Upper lobe of left lung (tissue), 6 donors: ENCODE results near the gene GPC4. TPM values are rescaled to one million over a fixed set of nuclear protein-coding genes. Genes with fewer than 3 reads are reported as not detected.

Experiments used
- ATAC-seq, 2 donors: fragments of 200-7000 bp; cut with Tn5 transposase; one replicate each; pipeline ENCODE4 v1.9.1; 2022; ENCODE audit warnings: mild to moderate bottlenecking in 2 of 2, moderate library complexity in 2 of 2; ENCODE audit not compliant: low FRiP score in 2 of 2
- DNase-seq, 2 donors: peaks; one replicate each; pipeline ENCODE4 v3.0.0-alpha.2; 2019 to 2020
- H3K27ac ChIP-seq, 4 donors: fragments of 200-600 bp; sonication (generic); one replicate each; pipeline ENCODE4 v1.5.1; 2016 to 2019
- H3K27me3 ChIP-seq, 4 donors: fragments of 200-600 bp; sonication (generic); one replicate each; pipeline ENCODE4 v1.5.1; 2017 to 2019
- H3K36me3 ChIP-seq, 4 donors: fragments of 200-600 bp; sonication (generic); one replicate each; pipeline ENCODE4 v1.5.1; 2016 to 2019
- H3K4me1 ChIP-seq, 4 donors: fragments of 200-600 bp; sonication (generic); one replicate each; pipeline ENCODE4 v1.5.1; 2018 to 2019
- H3K4me3 ChIP-seq, 4 donors: fragments of 200-600 bp; sonication (generic); one replicate each; pipeline ENCODE4 v1.5.1; 2017 to 2019; ENCODE audit warnings: mild to moderate bottlenecking in 2 of 4, moderate library complexity in 1 of 4
- H3K9me3 ChIP-seq, 4 donors: fragments of 200-600 bp; sonication (generic); one replicate each; pipeline ENCODE4 v1.5.1; 2018 to 2019
- EP300 ChIP-seq, 4 donors: sonication (generic); formaldehyde crosslinking; IDR thresholded peaks; one replicate each; pipeline ENCODE4 v1.5.1; 2017; ENCODE audit warnings: antibody characterized with exemption in 4 of 4, control low read depth in 2 of 4
- POLR2A ChIP-seq, 4 donors: fragments of 450-650 bp; IDR thresholded peaks; one replicate each; pipeline ENCODE4 v1.5.1; 2016 to 2017; ENCODE audit warnings: antibody characterized with exemption in 4 of 4, mild to moderate bottlenecking in 2 of 4
- POLR2AphosphoS5 ChIP-seq, 2 donors: sonication (generic); formaldehyde crosslinking; IDR thresholded peaks; one replicate each; pipeline ENCODE4 v1.5.1; 2017; ENCODE audit warnings: antibody characterized with exemption in 2 of 2
- WGBS, 2 donors: methylation state at CpG; one replicate each; pipeline ENCODE4 v1.1.5; 2017 to 2018; 5-methylcytosine and 5-hydroxymethylcytosine counted together
- total RNA-seq, 6 donors: library from RNA; depleted of rRNA in 4 of 6; stranded (reverse); fragments of >200 nt in 4 of 6; gene quantifications; one replicate each; pipeline versions ENCODE4 v1.1.0 to v1.2.1, GENCODE V29; 2016 to 2021
- TF ChIP-seq, protein P1 (sequence below), 6 experiments: fragments of 450-650 bp in 4 of 6; fragments of 200-600 bp in 2 of 6; sonication (generic) in 2 of 6; IDR thresholded peaks; one replicate each; pipeline ENCODE4 v1.5.1; 2016 to 2019; ENCODE audit warnings: antibody characterized with exemption in 6 of 6
- donor health status: DM: no; HTN: no; CAD: no; lungs with moderate emphysema.
- donor health status: DM: no; HTN: yes; CAD: no; lungs with severe emphysema.

Gene GPC4
- total RNA-seq, 6 donors from 2014 or later, result 18.5 to 59.2 (median 32.6) TPM

DNA sequence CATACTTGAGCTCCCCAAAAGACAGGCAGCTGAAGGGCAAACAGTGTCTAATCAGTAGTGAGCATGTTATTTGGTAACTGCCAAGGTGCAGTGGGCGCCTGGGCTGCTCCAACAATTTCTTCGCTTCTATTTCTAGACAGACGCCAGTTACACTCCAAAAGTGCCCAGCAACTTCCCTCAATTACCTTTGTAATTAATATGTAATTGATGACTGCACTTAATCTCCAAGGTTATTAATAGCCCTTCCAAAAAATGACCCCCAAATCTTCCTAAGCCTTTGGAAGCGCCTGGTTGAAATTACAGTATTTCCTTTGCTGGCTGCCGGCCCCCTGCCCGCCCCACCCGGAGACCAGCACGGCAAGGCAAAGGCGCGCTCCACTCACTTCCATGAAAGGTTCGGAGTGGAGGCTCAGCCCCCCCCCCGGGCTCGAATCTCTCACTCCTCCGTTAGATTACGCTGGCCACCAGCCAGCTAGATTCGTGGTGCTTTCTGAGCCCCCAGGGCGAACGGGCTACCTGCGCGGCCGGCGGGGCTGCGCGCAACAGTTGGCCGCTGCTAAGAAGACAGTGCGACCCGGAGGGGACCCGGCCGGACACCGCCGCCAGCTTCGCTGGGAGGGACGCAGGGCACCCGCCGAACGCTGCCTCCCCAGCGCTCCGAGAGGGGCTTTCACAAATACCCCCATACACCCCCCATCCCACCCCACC is 1.9 kb downstream of the GPC4 start:
- Histone ChIP-seq H3K27me3 (peaks cover 0 to 19% (median 0%) of the 10 kb centered on the region in 4 donors), H3K9me3 (peaks cover 0 to 7% (median 0%) of the 10 kb centered on the region in 4 donors), H3K36me3 (no peaks in the 10 kb centered on the region), H3K4me3 (peak overlapping the region in 3 of 4 donors; percentile 51 to 60 (median 59)), H3K27ac (peak overlapping the region in 2 of 4 donors; percentile 58 to 81), H3K4me1 (peaks cover 0 to 8% (median 0%) of the 10 kb centered on the region in 4 donors)
- 13 to 36% methylated on average over 4 to 36 of the region's 38 CpGs for WGBS, 2 donors
- TF ChIP-seq POLR2A (IDR thresholded peaks at IDR 0.05) (no peak), POLR2AphosphoS5 (IDR thresholded peaks at IDR 0.05) (no peak), EP300 (IDR thresholded peaks at IDR 0.05) (no peak)
- TF ChIP-seq, protein P1, sequence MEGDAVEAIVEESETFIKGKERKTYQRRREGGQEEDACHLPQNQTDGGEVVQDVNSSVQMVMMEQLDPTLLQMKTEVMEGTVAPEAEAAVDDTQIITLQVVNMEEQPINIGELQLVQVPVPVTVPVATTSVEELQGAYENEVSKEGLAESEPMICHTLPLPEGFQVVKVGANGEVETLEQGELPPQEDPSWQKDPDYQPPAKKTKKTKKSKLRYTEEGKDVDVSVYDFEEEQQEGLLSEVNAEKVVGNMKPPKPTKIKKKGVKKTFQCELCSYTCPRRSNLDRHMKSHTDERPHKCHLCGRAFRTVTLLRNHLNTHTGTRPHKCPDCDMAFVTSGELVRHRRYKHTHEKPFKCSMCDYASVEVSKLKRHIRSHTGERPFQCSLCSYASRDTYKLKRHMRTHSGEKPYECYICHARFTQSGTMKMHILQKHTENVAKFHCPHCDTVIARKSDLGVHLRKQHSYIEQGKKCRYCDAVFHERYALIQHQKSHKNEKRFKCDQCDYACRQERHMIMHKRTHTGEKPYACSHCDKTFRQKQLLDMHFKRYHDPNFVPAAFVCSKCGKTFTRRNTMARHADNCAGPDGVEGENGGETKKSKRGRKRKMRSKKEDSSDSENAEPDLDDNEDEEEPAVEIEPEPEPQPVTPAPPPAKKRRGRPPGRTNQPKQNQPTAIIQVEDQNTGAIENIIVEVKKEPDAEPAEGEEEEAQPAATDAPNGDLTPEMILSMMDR (IDR thresholded peaks at IDR 0.05), result no peak
- DNase-seq, result peak in 1 of 2 donors; percentile 69
- no peak for ATAC-seq

- ATAC-seq, result no peak
- H3K4me3 ChIP-seq, result peak overlapping the region in 2 of 4 donors; percentile 59 to 60
Measured at GRCh38 chrX:133412665-133413064, 2.6 kb downstream of the GPC4 start.

DNA sequence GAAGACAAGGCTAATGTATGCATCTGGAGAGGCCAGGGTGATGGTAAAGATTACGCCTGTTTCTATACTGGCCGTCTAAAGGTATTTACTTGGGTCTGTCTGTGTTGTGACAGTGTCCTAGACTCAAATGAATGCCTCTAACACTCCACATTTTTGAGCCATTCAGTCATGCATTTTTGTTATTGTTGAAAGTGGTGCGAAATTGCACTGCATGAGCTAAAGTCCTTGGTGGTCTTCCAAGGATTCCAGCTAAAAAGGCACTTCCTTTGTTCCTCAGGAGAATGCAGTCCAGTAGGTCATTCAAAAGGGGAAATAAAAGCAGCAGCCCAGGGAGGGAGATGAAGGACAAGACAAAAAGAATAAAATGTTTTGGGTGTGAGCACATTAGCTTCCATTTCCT is 3.0 kb downstream of the GPC4 start:
- ATAC-seq, result no peak
- DNase-seq, result no peak
- H3K27me3 ChIP-seq, result peaks cover 0 to 19% (median 0%) of the 10 kb centered on the region in 4 donors
- H3K36me3 ChIP-seq, result no peaks in the 10 kb centered on the region
- TF ChIP-seq EP300 (IDR thresholded peaks at IDR 0.05) (no peak), POLR2AphosphoS5 (IDR thresholded peaks at IDR 0.05) (no peak), POLR2A (IDR thresholded peaks at IDR 0.05) (no peak)
- TF ChIP-seq, protein P1 (IDR thresholded peaks at IDR 0.05), result no peak
- no peak overlapping the region for H3K27ac ChIP-seq
- H3K4me3 ChIP-seq, result peak overlapping the region in 2 of 4 donors; percentile 59 to 60
- H3K4me1 ChIP-seq, result peaks cover 0 to 8% (median 0%) of the 10 kb centered on the region in 4 donors
- peaks cover 0 to 7% (median 0%) of the 10 kb centered on the region in 4 donors for H3K9me3 ChIP-seq
- WGBS, 2 donors, result 27 to 54% methylated on average over 1 to 3 of the region's 3 CpGs

More at GRCh38 chrX:133412665-133413064, 2.6 kb downstream of the GPC4 start:
- 38 to 55% methylated on average over 1 to 5 of the region's 5 CpGs for WGBS, 2 donors
- Histone ChIP-seq H3K4me1 (peaks cover 0 to 8% (median 0%) of the 10 kb centered on the region in 4 donors), H3K27me3 (peaks cover 0 to 19% (median 0%) of the 10 kb centered on the region in 4 donors), H3K9me3 (peaks cover 0 to 7% (median 0%) of the 10 kb centered on the region in 4 donors), H3K36me3 (no peaks in the 10 kb centered on the region), H3K27ac (no peak overlapping the region)
- TF ChIP-seq EP300 (IDR thresholded peaks at IDR 0.05) (no peak), POLR2AphosphoS5 (IDR thresholded peaks at IDR 0.05) (no peak), POLR2A (IDR thresholded peaks at IDR 0.05) (no peak)
- TF ChIP-seq, protein P1 (IDR thresholded peaks at IDR 0.05), result no peak
- DNase-seq, result no peak

GRCh38 chrX:133410550-133410949 is 4.7 kb downstream of the GPC4 start:
- DNase-seq (no peak), ATAC-seq (no peak)
- H3K9me3 ChIP-seq, result peaks cover 0 to 7% (median 0%) of the 10 kb centered on the region in 4 donors
- TF ChIP-seq POLR2AphosphoS5 (IDR thresholded peaks at IDR 0.05), result no peak
- TF ChIP-seq POLR2A (IDR thresholded peaks at IDR 0.05), result no peak
- no peak for TF ChIP-seq EP300 (IDR thresholded peaks at IDR 0.05)
- TF ChIP-seq, protein P1 (IDR thresholded peaks at IDR 0.05), result no peak
- H3K4me1 ChIP-seq, result peaks cover 0 to 8% (median 0%) of the 10 kb centered on the region in 4 donors
- no peak overlapping the region for H3K4me3 ChIP-seq
- no peak overlapping the region for H3K27ac ChIP-seq
- H3K36me3 ChIP-seq, result no peaks in the 10 kb centered on the region
- H3K27me3 ChIP-seq, result peaks cover 0 to 17% (median 0%) of the 10 kb centered on the region in 4 donors
- WGBS, 2 donors, result 47 to 50% methylated on average over 3 of the region's 3 CpGs
